GM12875 (cell line): Measurements from ENCODE around the gene CXXC1.
A peak's percentile ranks its signal among the peaks of the same experiment; 100 is the strongest.

Source experiments
- H3K4me3 ChIP-seq: one replicate; pipeline ENCODE4 v1.5.1; 2011; ENCODE audit warnings: low read depth, low read length, control low read depth
- CTCF ChIP-seq: IDR thresholded peaks from 2 replicates; pipeline ENCODE4 v1.5.1; 2011; ENCODE audit warnings: low read depth, mild to moderate bottlenecking, control low read depth, inconsistent platforms, low read length, moderate library complexity, borderline replicate concordance; ENCODE audit not compliant: insufficient read depth

CXXC1 gene

DNA sequence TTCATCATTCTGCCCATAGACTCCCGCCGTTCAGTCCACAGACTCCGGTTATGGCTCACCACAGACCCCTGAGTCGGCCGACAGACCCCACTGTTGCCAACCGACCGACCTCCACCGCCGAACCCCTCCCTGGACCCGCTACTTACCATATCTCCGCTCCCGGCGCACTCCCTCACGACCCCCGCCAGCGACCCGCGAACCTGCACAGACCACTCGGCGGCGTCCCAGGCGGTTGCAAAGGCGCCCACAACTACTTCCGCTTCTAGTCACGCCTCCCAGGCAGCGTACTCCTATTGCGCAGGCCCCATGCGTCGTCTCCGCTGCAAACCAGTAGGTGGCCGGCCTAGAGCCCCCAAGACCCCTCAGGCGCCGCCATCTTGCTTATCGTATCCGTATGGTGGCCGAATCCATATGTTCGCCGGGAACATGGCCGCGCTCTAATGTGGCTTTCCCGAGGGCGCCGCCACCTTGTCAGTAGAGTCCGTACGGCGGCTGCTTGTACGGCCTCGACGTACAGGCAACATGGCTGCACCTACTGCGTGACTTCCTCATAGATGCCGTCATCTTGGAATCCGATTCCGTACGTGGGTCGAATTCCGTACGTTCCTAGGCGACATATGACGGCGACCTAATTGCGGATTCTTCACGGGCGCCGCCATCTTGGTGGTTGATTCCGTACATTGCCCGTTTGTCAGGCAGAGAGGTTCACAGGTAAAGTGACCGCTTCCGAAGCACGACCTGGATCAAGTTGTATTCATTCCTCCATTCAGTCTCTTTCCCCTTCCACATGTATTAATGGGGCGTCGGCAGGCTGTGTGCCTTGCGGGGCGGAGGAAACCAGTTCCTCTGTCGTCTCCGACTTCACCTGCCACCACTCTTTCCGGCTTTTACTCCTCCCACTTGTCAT, at the start of gene CXXC1:
Gene CXXC1, minus strand, starts transcription at position 252 of the 907 bp plus-strand sequence. Its CDS starts 103 bp downstream, at position 149.
- peak within 1 kb of the TSS; percentile 67 for H3K4me3 ChIP-seq

GRCh38 chr18:50334546-50335152, 47.2 kb upstream of the CXXC1 start:
- no peak for TF ChIP-seq CTCF
- H3K4me3 ChIP-seq, result no peak overlapping the region

More for the DNA sequence above, at the start of gene CXXC1:
- TF ChIP-seq CTCF, result peak; percentile 64

DNA sequence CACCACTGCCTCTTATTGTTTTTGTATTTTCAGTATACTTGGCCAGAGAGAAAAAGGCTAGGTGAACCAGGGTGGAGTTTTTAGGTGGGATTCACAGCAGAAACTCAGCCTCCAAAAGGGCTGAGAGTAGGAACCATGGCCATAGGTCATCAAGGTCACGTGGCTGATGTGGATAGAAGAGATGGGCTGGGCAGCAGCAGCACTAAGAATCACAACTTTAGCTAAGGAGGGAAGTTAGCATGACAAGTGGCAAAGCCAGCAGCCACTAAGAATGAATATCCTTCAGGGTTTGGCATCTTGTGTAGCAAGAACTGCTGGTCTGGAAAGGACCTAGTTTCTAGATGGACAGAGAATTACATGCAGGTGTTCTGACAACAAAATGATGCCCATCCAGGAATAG, 44.2 kb upstream of the CXXC1 start:
- TF ChIP-seq CTCF, result no peak
- H3K4me3 ChIP-seq, result no peak overlapping the region

GRCh38 chr18:50330176-50330575, 42.7 kb upstream of the CXXC1 start:
- no peak for TF ChIP-seq CTCF
- H3K4me3 ChIP-seq, result no peak overlapping the region

GRCh38 chr18:50327983-50328382, 40.5 kb upstream of the CXXC1 start:
- no peak overlapping the region for H3K4me3 ChIP-seq
- no peak for TF ChIP-seq CTCF

GRCh38 chr18:50320719-50321118, 33.2 kb upstream of the CXXC1 start:
- no peak for TF ChIP-seq CTCF
- H3K4me3 ChIP-seq, result no peak overlapping the region
